Stimulated activated CD4-positive, alpha-beta T cell treated with anti-CD3 and anti-CD28 coated beads, TNF-alpha, amount 100 ng/mL, for 4 hours (primary cell): Measurements from ENCODE around the gene ADGRD1.

Experiments
- DNase-seq, 3 experiments: peaks; one replicate each; pipeline ENCODE4 v3.0.0-alpha.2; 2020; ENCODE audit warnings: low read depth in 3 of 3

ADGRD1 gene

GRCh38 chr12:131041968-131042833 is 88.5 kb downstream of the ADGRD1 start:
- no peak for DNase-seq

GRCh38 chr12:131042834-131043245 is 89.1 kb downstream of the ADGRD1 start:
- DNase-seq = no peak

GRCh38 chr12:131043401-131043871 is 89.7 kb downstream of the ADGRD1 start:
- DNase-seq = no peak

- DNase-seq = no peak
These were observed 90.4 kb downstream of the ADGRD1 start for GRCh38 chr12:131044136-131044535.

GRCh38 chr12:131044760-131045381 is 91.2 kb downstream of the ADGRD1 start:
- no peak for DNase-seq

- DNase-seq = no peak
These were observed 92.2 kb downstream of the ADGRD1 start for GRCh38 chr12:131045705-131046460.

GRCh38 chr12:131046813-131047788 is 93.4 kb downstream of the ADGRD1 start:
- no peak for DNase-seq

- DNase-seq = no peak
These were observed 94.3 kb downstream of the ADGRD1 start for GRCh38 chr12:131047789-131048610.

- no peak for DNase-seq
These were observed 94.9 kb downstream of the ADGRD1 start for GRCh38 chr12:131048611-131048990.

- DNase-seq = no peak
These were observed 95.3 kb downstream of the ADGRD1 start for GRCh38 chr12:131049002-131049401.

GRCh38 chr12:131049549-131050339 is 96.0 kb downstream of the ADGRD1 start:
- DNase-seq = no peak

- DNase-seq = no peak
These were observed 96.9 kb downstream of the ADGRD1 start for GRCh38 chr12:131050463-131051154.

- DNase-seq = no peak
These were observed 97.4 kb downstream of the ADGRD1 start for GRCh38 chr12:131051155-131051473.

GRCh38 chr12:131052063-131052781 is 98.5 kb downstream of the ADGRD1 start:
- no peak for DNase-seq

GRCh38 chr12:131052929-131053328 is 99.2 kb downstream of the ADGRD1 start:
- DNase-seq = no peak

- no peak for DNase-seq
These were observed 99.9 kb downstream of the ADGRD1 start for GRCh38 chr12:131053567-131053966.

- no peak for DNase-seq
These were observed 100.8 kb downstream of the ADGRD1 start for GRCh38 chr12:131054345-131055092.

- DNase-seq = no peak
These were observed 101.4 kb downstream of the ADGRD1 start for GRCh38 chr12:131055093-131055465.
